Amygdala (tissue), 56 donors: ENCODE measurements around the gene GPRASP1.
"Not testable (repeated sequence)": the region's sequence is repeated elsewhere in the genome, so short reads cannot be mapped to it uniquely, and the experiment has no call there.

Experiments used
- DNase-seq, 56 donors: peaks; one replicate each; lab custom pipeline; 2025; lab: John Stamatoyannopoulos, UW

GPRASP1 gene

GRCh38 chrX:102651242-102652011, at the start of gene GPRASP1:
Gene GPRASP1 (plus strand): TSS chrX:102651483. CDS start chrX:102653914, 2,431 bp downstream.
- DNase-seq = peak in 52 of 56 donors; percentile 3 to 69 (median 37)

- no peak for DNase-seq
These were observed 47.0 kb upstream of the GPRASP1 start for GRCh38 chrX:102604327-102604726.

GRCh38 chrX:102606115-102606514, 45.2 kb upstream of the GPRASP1 start:
- DNase-seq = no peak

GRCh38 chrX:102610905-102611304, 40.4 kb upstream of the GPRASP1 start:
- DNase-seq = no peak

GRCh38 chrX:102624105-102624504, 27.2 kb upstream of the GPRASP1 start:
- peak in 11 of 56 donors; percentile 0 to 18 (median 4) for DNase-seq

- no peak for DNase-seq
These were observed 23.6 kb upstream of the GPRASP1 start for GRCh38 chrX:102627640-102628039.

- DNase-seq = no peak
These were observed 13.7 kb upstream of the GPRASP1 start for GRCh38 chrX:102637561-102637960.

GRCh38 chrX:102650903-102651241, 411 bp upstream of the GPRASP1 start:
- DNase-seq = peak in 2 of 56 donors; percentile 11 to 17

GRCh38 chrX:102652031-102652688, 877 bp downstream of the GPRASP1 start:
- peak in 43 of 56 donors; percentile 1 to 66 (median 17) for DNase-seq

- peak in 3 of 56 donors; percentile 0 to 5 (median 1) for DNase-seq
These were observed 3.4 kb downstream of the GPRASP1 start for GRCh38 chrX:102654696-102655095.

- no peak for DNase-seq
These were observed 7.3 kb downstream of the GPRASP1 start for GRCh38 chrX:102658556-102658955.

GRCh38 chrX:102659790-102660757, 8.8 kb downstream of the GPRASP1 start:
- DNase-seq = peak in 55 of 56 donors; percentile 7 to 87 (median 63)

GRCh38 chrX:102663820-102664219, 12.5 kb downstream of the GPRASP1 start:
- not testable (repeated sequence) for DNase-seq

GRCh38 chrX:102667034-102667433, 15.8 kb downstream of the GPRASP1 start:
- not testable (repeated sequence) for DNase-seq

GRCh38 chrX:102669526-102669925, 18.2 kb downstream of the GPRASP1 start:
- no peak for DNase-seq

- no peak for DNase-seq
These were observed 21.6 kb downstream of the GPRASP1 start for GRCh38 chrX:102672856-102673255.

GRCh38 chrX:102677479-102677878, 26.2 kb downstream of the GPRASP1 start:
- DNase-seq = not testable (repeated sequence)

GRCh38 chrX:102684772-102685520, 33.7 kb downstream of the GPRASP1 start:
- no peak for DNase-seq

- no peak for DNase-seq
These were observed 43.5 kb downstream of the GPRASP1 start for GRCh38 chrX:102694749-102695148.

GRCh38 chrX:102696306-102696705, 45.0 kb downstream of the GPRASP1 start:
- DNase-seq = no peak
